DOHH2 (cell line): ENCODE measurements around the gene ETS1.
A peak's percentile ranks its signal among the peaks of the same experiment; 100 is the strongest.

ENCODE experiments used
- H3F3A ChIP-seq: fragments of 200-600 bp; sonication (generic), shearing (Covaris generic); 2 replicates; pipeline ENCODE4 v1.6.0; 2016; ENCODE audit warnings: antibody characterized with exemption, mild to moderate bottlenecking; ENCODE audit not compliant: control insufficient read depth, insufficient read depth
- H3K27ac ChIP-seq: fragments of 200-600 bp; sonication (generic); 2 replicates; pipeline ENCODE4 v1.5.1; 2014; ENCODE audit warnings: low read depth, mild to moderate bottlenecking, low read length, moderate library complexity
- H3K27me3 ChIP-seq: fragments of 200-600 bp; sonication (generic); 2 replicates; pipeline ENCODE4 v1.6.1; 2014; ENCODE audit warnings: mild to moderate bottlenecking, low read length, mixed read lengths; ENCODE audit not compliant: control insufficient read depth
- H3K36me3 ChIP-seq: fragments of 200-600 bp; sonication (generic); 2 replicates; pipeline ENCODE4 v1.6.1; 2014; ENCODE audit warnings: mild to moderate bottlenecking, low read length, moderate library complexity, mixed read lengths; ENCODE audit not compliant: control insufficient read depth
- H3K4me1 ChIP-seq: fragments of 200-600 bp; sonication (generic); 2 replicates; pipeline ENCODE4 v1.6.1; 2014; ENCODE audit warnings: mild to moderate bottlenecking, low read length, mixed read lengths; ENCODE audit not compliant: control insufficient read depth
- H3K4me2 ChIP-seq: fragments of 200-600 bp; sonication (generic); 2 replicates; pipeline ENCODE4 v1.6.0; 2014; ENCODE audit warnings: mild to moderate bottlenecking, low read length, moderate library complexity
- H3K4me3 ChIP-seq: fragments of 200-600 bp; sonication (generic); 2 replicates; pipeline ENCODE4 v1.5.1; 2014; ENCODE audit warnings: mild to moderate bottlenecking, low read length, mixed read lengths
- H3K79me2 ChIP-seq: fragments of 200-600 bp; sonication (generic); 2 replicates; pipeline ENCODE4 v1.6.1; 2014; ENCODE audit warnings: mild to moderate bottlenecking, low read length, mixed read lengths; ENCODE audit not compliant: control insufficient read depth
- H3K9me2 ChIP-seq: fragments of 200-600 bp; sonication (generic); replicated peaks from 2 replicates; pipeline ENCODE4 v1.6.1; 2014; ENCODE audit warnings: mild to moderate bottlenecking, low read length, mixed read lengths; ENCODE audit not compliant: control insufficient read depth
- H3K9me3 ChIP-seq: fragments of 200-600 bp; sonication (generic); 2 replicates; pipeline ENCODE4 v1.6.1; 2014; ENCODE audit warnings: antibody characterized with exemption, low read length, mixed read lengths; ENCODE audit not compliant: control insufficient read depth, insufficient read depth
- H4K20me1 ChIP-seq: fragments of 200-600 bp; sonication (generic); 2 replicates; pipeline ENCODE4 v1.6.0; 2014; ENCODE audit warnings: low read depth, mild to moderate bottlenecking, antibody characterized with exemption, low read length, moderate library complexity; ENCODE audit not compliant: control insufficient read depth, insufficient read depth
- CTCF ChIP-seq: fragments of 200-600 bp; sonication (generic); IDR thresholded peaks from one replicate; pipeline ENCODE4 v1.5.1; 2014; ENCODE audit warnings: antibody characterized with exemption, mild to moderate bottlenecking, low read depth, low read length; ENCODE audit not compliant: poor library complexity, severe bottlenecking
- EZH2phosphoT487 ChIP-seq: fragments of 200-600 bp; sonication (generic); IDR thresholded peaks from 2 replicates; pipeline ENCODE4 v1.6.1; 2017; ENCODE audit warnings: borderline replicate concordance, mild to moderate bottlenecking, antibody characterized with exemption, low read length, moderate library complexity, mixed read lengths

ETS1 gene

GRCh38 chr11:128494418-128495332 is 92.7 kb downstream of the ETS1 start:
- Histone ChIP-seq H4K20me1 (peaks cover 69% of the 10 kb centered on the region), H3K9me2 (no peaks in the 10 kb centered on the region), H3K27ac (peak overlapping the region; percentile 12; the same call in 1 of the 2 replicates), H3K4me3 (no peak overlapping the region), H3K4me2 (peak overlapping the region; percentile 62), H3F3A (peaks cover 14% of the 10 kb centered on the region), H3K4me1 (peaks cover 95% of the 10 kb centered on the region), H3K36me3 (peaks cover 99% of the 10 kb centered on the region), H3K27me3 (no peaks in the 10 kb centered on the region), H3K9me3 (no peaks in the 10 kb centered on the region), H3K79me2 (peaks cover 100% of the 10 kb centered on the region)
- TF ChIP-seq CTCF = no peak
- TF ChIP-seq EZH2phosphoT487 = no peak

GRCh38 chr11:128493570-128493965 is 93.8 kb downstream of the ETS1 start:
- Histone ChIP-seq H3K27ac (peak overlapping the region; percentile 26; the same call in 1 of the 2 replicates), H3K4me3 (no peak overlapping the region), H3K4me2 (peak overlapping the region; percentile 15), H3K27me3 (no peaks in the 10 kb centered on the region), H3K9me2 (no peaks in the 10 kb centered on the region), H3K4me1 (peaks cover 95% of the 10 kb centered on the region), H3K9me3 (no peaks in the 10 kb centered on the region), H3K79me2 (peaks cover 100% of the 10 kb centered on the region), H3K36me3 (peaks cover 99% of the 10 kb centered on the region), H3F3A (peaks cover 11% of the 10 kb centered on the region), H4K20me1 (peaks cover 60% of the 10 kb centered on the region)
- TF ChIP-seq EZH2phosphoT487 = no peak
- TF ChIP-seq CTCF = no peak

- Histone ChIP-seq H3K9me2 (no peaks in the 10 kb centered on the region), H3K79me2 (peaks cover 100% of the 10 kb centered on the region), H3F3A (peaks cover 9% of the 10 kb centered on the region), H3K9me3 (no peaks in the 10 kb centered on the region), H3K4me3 (no peak overlapping the region), H3K27ac (peak overlapping the region; percentile 26; the same call in 1 of the 2 replicates), H4K20me1 (peaks cover 57% of the 10 kb centered on the region), H3K4me1 (peaks cover 95% of the 10 kb centered on the region), H3K4me2 (peak overlapping the region; percentile 15), H3K27me3 (no peaks in the 10 kb centered on the region), H3K36me3 (peaks cover 99% of the 10 kb centered on the region)
- TF ChIP-seq EZH2phosphoT487 (no peak), CTCF (no peak)
Observed at GRCh38 chr11:128492903-128493569, 94.3 kb downstream of the ETS1 start.
